GM10266 (cell line): Measurements from ENCODE around the gene HOXB9.

Experiments
- DNase-seq: peaks from one replicate; pipeline ENCODE4 v3.0.0; 2012; ENCODE audit errors: extremely low spot score
- CTCF ChIP-seq: IDR thresholded peaks from 2 replicates; pipeline ENCODE4 v1.5.1; 2012; ENCODE audit warnings: mild to moderate bottlenecking, low read depth; ENCODE audit not compliant: control insufficient read depth, insufficient read depth; ENCODE audit errors: missing control alignments

HOXB9 gene

GRCh38 chr17:48595278-48595999 lies 30.7 kb downstream of the HOXB9 start:
- no peak for DNase-seq
- TF ChIP-seq CTCF = no peak

- DNase-seq = no peak
- TF ChIP-seq CTCF = no peak
These were observed 31.4 kb downstream of the HOXB9 start for GRCh38 chr17:48594538-48595277.

GRCh38 chr17:48593840-48594537 lies 32.2 kb downstream of the HOXB9 start:
- DNase-seq = peak; percentile 93
- peak; percentile 96 for TF ChIP-seq CTCF

GRCh38 chr17:48593126-48593829 lies 32.9 kb downstream of the HOXB9 start, which contains the start of gene HOXB5:
Gene HOXB5, minus strand, starts transcription at chr17:48593779. Its CDS starts 97 bp downstream, at chr17:48593682.
- TF ChIP-seq CTCF = no peak
- DNase-seq = no peak

GRCh38 chr17:48592577-48592976 lies 33.6 kb downstream of the HOXB9 start:
- DNase-seq = no peak
- TF ChIP-seq CTCF = no peak

- DNase-seq = no peak
- no peak for TF ChIP-seq CTCF
These were observed 34.1 kb downstream of the HOXB9 start for GRCh38 chr17:48592057-48592514.
